ENCODE measurements around the gene CYP1B1.
"Not testable (repeated sequence)": the region's sequence is repeated elsewhere in the genome, so short reads cannot be mapped to it uniquely, and the experiment has no call there.

CYP1B1 gene

DNA sequence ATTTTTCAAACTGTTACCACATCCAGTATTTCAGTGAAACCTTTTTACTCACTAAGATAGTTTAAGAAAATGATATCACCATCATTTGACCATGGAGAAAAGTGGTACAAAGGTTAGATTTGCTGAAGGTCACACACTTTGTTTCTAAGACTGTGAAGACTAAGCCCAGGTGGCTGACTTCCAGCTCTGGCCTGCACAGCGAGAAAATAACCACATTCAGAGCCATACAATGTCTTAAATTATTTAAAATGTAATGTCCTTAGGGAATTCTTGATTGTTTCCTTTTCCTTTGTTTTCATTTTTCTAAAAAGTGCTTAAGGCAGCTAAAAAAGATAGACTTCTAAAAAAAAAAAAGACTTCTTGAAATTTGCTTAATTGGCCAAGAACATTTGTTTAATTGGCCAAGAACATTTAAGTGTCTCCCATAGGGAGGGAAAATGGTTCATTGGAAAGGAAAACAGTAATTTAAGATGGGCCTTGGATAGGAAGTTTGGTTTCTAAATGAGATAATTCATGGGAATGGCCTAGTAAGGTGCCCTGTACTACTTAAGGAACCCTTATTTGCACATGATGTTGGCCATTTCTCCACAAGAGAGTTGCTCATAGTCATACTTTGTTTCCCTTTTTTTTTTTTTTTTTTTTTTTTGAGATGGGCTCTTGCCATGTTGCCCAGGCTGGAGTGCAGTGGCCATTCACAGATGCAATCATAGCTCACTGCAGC is 45.2 kb downstream of the CYP1B1 start:
- FAIRE-seq, result no peak

DNA sequence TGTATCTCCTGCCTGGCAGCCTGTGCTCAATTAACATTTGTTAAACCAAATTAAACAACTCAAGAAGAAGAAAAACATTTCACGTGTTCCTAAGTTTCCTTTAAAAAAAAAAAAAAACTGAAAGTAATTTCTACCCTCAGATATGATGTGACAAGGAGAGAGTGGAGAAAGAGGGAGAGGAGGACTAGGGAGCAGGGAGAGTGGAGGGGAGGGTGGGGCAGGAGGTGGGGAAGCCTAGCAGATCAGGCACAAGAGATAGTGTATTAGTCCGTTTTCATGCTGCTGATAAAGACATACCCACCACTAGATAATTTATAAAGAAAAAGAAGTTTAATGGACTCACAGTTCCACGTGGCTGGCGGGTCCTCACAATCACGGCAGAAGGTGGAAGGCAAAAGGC is 46.4 kb downstream of the CYP1B1 start:
- FAIRE-seq, result no peak

DNA sequence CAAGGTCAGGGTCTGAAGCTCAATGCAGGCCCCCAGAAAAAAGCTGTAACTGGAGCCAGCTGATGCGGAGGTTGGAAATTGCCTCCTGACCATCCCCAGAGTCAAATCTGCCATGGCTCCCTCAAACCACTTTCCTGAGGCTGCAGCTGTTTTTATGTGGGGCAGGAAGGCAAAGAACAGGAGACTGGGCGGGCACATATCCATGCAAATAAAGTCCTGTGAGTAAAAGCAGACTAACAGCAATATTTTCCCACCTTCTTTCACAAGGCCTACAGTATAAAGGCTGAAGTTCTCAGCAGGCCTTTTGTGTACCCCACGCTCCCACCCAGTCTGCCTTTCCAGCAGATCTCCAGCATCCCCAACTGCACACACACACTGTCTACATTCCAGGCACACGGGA is 47.1 kb downstream of the CYP1B1 start:
- no peak for FAIRE-seq

DNA sequence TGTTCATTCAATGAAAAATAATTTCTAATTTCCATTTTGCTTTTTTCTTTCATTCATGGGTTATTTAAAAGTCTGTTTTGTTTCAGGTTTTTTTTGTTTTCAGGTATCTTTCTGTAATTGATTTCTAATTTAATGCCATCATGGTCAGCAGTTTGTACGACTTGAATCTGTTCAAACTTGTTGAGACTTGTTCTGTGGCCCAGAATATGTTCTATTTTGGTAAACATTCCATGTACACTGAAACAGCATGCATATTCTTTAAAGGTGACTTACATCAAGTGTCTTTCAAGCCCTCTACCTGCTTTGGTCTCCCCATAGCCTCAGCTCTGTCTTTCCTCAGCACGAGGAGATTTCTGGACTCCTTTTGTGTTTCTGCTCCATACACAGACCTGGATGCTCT is 49.1 kb downstream of the CYP1B1 start:
- no peak for FAIRE-seq

DNA sequence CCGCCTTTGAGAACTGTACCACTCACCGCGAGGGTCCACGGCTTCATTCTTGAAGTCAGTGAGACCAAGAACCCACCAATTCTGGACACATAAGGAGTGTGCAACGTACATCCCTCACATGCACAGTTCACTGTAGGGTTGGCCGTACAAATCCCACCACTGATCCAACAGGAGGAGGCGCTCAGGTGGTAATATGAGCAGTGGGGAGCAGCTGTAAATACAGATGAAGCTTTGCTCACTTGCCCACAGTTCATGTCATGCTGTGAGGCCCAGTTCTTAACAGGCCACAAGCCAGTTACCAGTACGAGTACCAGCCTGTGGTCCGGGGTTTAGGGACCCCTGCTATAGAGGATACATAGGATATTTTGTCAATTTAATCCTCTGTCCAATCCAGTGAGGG is 54.4 kb downstream of the CYP1B1 start:
- FAIRE-seq, result no peak

DNA sequence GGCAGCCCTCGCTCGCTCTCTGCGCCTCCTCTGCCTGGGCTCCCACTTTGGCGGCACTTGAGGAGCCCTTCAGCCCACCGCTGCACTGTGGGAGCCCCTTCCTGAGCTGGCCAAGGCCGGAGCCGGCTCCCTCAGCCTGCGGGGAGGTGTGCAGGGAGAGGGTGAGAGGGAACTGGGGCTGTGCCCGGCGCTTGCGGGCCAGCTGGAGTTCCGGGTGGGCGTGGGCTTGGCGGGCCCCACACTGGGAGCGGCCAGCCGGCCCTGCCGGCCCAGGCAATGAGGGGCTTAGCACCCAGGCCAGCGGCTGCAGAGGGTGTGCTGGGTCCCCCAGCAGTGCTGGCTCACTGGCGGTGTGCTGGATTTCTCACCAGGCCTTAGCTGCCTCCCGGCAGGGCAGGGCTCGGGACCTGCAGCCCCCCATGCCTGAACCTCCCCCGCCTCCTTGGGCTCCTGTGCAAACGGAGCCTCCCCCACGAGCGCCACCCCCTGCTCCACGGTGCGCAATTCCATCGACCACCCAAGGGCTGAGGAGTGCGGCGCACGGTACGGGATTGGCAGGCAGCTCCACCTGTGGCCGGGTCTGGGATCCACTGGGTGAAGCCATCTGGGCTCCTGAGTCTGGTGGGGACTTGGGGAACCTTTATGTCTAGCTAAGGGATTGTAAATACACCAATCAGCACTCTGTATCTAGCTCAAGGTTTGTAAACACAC is 55.4 kb downstream of the CYP1B1 start:
- not testable (repeated sequence) for FAIRE-seq

DNA sequence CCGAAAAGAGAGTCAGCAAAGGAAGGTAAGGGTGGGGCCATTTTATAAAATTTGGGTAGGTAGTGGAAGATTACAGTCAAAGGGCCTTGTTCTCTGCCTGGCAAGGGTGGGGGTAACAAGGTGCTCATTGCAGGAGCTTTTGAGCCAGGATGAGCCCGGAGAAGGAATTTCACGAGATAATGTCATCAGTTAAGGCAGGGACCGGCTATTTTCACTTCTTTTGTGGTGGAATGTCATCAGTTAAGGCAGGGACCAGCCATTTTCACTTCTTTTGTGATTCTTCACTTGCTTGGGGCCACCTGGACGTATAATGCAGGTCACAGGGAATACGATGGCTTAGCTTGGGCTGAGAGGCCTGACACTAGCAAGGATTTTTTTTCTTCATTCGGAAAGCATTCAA is 58.1 kb downstream of the CYP1B1 start:
- no peak for FAIRE-seq
